Karpas-422 (cell line): ENCODE measurements around the gene SPTA1. TPM values are rescaled to one million over a fixed set of nuclear protein-coding genes. Genes with fewer than 3 reads are reported as not detected.

Source experiments
- DNase-seq: peaks from one replicate; pipeline ENCODE4 v3.0.0-alpha.2; 2015
- H2AFZ ChIP-seq: fragments of 200-600 bp; sonication (generic); 2 replicates; pipeline ENCODE4 v1.6.1; 2014; ENCODE audit warnings: antibody characterized with exemption, low read length, mixed read lengths
- H3K27ac ChIP-seq: fragments of 200-600 bp; sonication (generic); 2 replicates; pipeline ENCODE4 v1.5.1; 2014; ENCODE audit warnings: mild to moderate bottlenecking, low read length, moderate library complexity
- H3K27me3 ChIP-seq: fragments of 200-600 bp; sonication (generic); 2 replicates; pipeline ENCODE4 v1.6.1; 2014; ENCODE audit warnings: low read length, mixed read lengths
- H3K36me3 ChIP-seq: fragments of 200-600 bp; sonication (generic); 2 replicates; pipeline ENCODE4 v1.6.1; 2014; ENCODE audit warnings: low read length, mixed read lengths; ENCODE audit not compliant: insufficient read depth
- H3K4me1 ChIP-seq: fragments of 200-600 bp; sonication (generic); 2 replicates; pipeline ENCODE4 v1.6.1; 2014; ENCODE audit warnings: mild to moderate bottlenecking, low read length, mixed read lengths
- H3K4me2 ChIP-seq: fragments of 200-600 bp; sonication (generic); 2 replicates; pipeline ENCODE4 v1.6.1; 2014; ENCODE audit warnings: low read length, low read depth, mild to moderate bottlenecking; ENCODE audit not compliant: poor library complexity, severe bottlenecking
- H3K4me3 ChIP-seq: fragments of 200-600 bp; sonication (generic); 2 replicates; pipeline ENCODE4 v1.5.1; 2014; ENCODE audit warnings: mild to moderate bottlenecking, antibody characterized with exemption, low read length, mixed read lengths
- H3K79me2 ChIP-seq: fragments of 200-600 bp; sonication (generic); 2 replicates; pipeline ENCODE4 v1.6.1; 2014; ENCODE audit warnings: mild to moderate bottlenecking, low read length, mixed read lengths
- H3K9ac ChIP-seq: fragments of 200-600 bp; sonication (generic); 2 replicates; pipeline ENCODE4 v1.6.0; 2014; ENCODE audit warnings: low read length
- H3K9me2 ChIP-seq: fragments of 200-600 bp; sonication (generic), shearing (Covaris generic); replicated peaks from 2 replicates; pipeline ENCODE4 v1.6.0; 2014; ENCODE audit warnings: mild to moderate bottlenecking, low read length, moderate library complexity; ENCODE audit not compliant: insufficient read depth
- H3K9me3 ChIP-seq: fragments of 300-700, 200-600 bp; sonication (generic); 2 replicates; pipeline ENCODE4 v1.6.1; 2014; ENCODE audit warnings: low read length, mixed read lengths
- H4K20me1 ChIP-seq: fragments of 200-600 bp; sonication (generic); 2 replicates; pipeline ENCODE4 v1.6.1; 2014; ENCODE audit warnings: mild to moderate bottlenecking, antibody characterized with exemption, low read length, low read depth; ENCODE audit not compliant: insufficient read depth
- total RNA-seq: library from RNA; depleted of rRNA; stranded (reverse); fragments of >200 nt; shearing (Covaris generic); gene quantifications from 2 replicates; pipeline ENCODE4 v1.2.3, GENCODE V29; 2014; ENCODE audit warnings: low replicate concordance

SPTA1 gene
- total RNA-seq, 1 experiment from 2014 or later = not detected

- no peak overlapping the region for H3K4me3 ChIP-seq
- H2AFZ ChIP-seq = no peak overlapping the region
- no peaks in the 10 kb centered on the region for H4K20me1 ChIP-seq
- H3K9me3 ChIP-seq = no peaks in the 10 kb centered on the region
- no peaks in the 10 kb centered on the region for H3K27me3 ChIP-seq
- H3K4me1 ChIP-seq = no peaks in the 10 kb centered on the region
- H3K9me2 ChIP-seq = no peaks in the 10 kb centered on the region
- no peak overlapping the region for H3K27ac ChIP-seq
- DNase-seq = no peak
- H3K79me2 ChIP-seq = no peaks in the 10 kb centered on the region
- no peaks in the 10 kb centered on the region for H3K36me3 ChIP-seq
- no peak overlapping the region for H3K9ac ChIP-seq
- no peak overlapping the region for H3K4me2 ChIP-seq
Measured at GRCh38 chr1:158583962-158584361, 102.6 kb downstream of the SPTA1 start.

- Histone ChIP-seq H3K27me3 (no peaks in the 10 kb centered on the region), H3K9me3 (no peaks in the 10 kb centered on the region), H2AFZ (no peak within 1 kb of the TSS), H3K79me2 (no peaks in the 10 kb centered on the region), H3K9me2 (no peaks in the 10 kb centered on the region), H3K27ac (no peak within 1 kb of the TSS), H3K36me3 (no peaks in the 10 kb centered on the region), H4K20me1 (no peaks in the 10 kb centered on the region), H3K4me2 (no peak within 1 kb of the TSS), H3K9ac (no peak within 1 kb of the TSS), H3K4me1 (no peaks in the 10 kb centered on the region), H3K4me3 (no peak within 1 kb of the TSS)
- no peak for DNase-seq
Measured at GRCh38 chr1:158579733-158580132, 106.8 kb downstream of the SPTA1 start, which contains the start of gene OR10X1. Gene OR10X1, minus strand, starts transcription at chr1:158579899. Its CDS starts 0 bp downstream, at chr1:158579899.

DNA sequence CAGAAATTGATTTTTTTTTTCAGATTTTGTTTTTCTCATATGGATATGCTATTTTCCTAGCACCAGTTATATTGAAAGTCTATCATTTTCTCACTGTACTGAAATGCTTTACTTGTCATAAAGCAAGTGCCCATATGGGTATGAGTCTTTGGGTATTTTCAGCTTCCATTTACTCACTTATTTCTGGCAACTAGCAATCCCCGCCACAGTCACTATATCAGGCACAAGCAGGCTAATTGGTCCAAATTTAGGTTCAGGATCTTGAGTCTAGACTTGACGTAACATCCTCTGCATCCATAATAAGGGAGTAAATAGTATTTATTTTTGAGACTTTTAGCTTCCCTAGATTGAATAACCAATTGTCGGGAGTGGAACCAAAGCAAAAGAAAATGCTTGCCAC, 109.0 kb downstream of the SPTA1 start:
- no peaks in the 10 kb centered on the region for H3K36me3 ChIP-seq
- no peak for DNase-seq
- no peaks in the 10 kb centered on the region for H4K20me1 ChIP-seq
- no peaks in the 10 kb centered on the region for H3K4me1 ChIP-seq
- no peaks in the 10 kb centered on the region for H3K27me3 ChIP-seq
- H3K4me2 ChIP-seq = no peak overlapping the region
- H3K9me2 ChIP-seq = no peaks in the 10 kb centered on the region
- no peaks in the 10 kb centered on the region for H3K79me2 ChIP-seq
- no peak overlapping the region for H3K9ac ChIP-seq
- no peak overlapping the region for H2AFZ ChIP-seq
- no peak overlapping the region for H3K4me3 ChIP-seq
- H3K9me3 ChIP-seq = no peaks in the 10 kb centered on the region
- H3K27ac ChIP-seq = no peak overlapping the region

GRCh38 chr1:158572226-158572625, 114.3 kb downstream of the SPTA1 start:
- no peaks in the 10 kb centered on the region for H3K79me2 ChIP-seq
- DNase-seq = no peak

GRCh38 chr1:158570480-158570879, 116.0 kb downstream of the SPTA1 start, which contains the start of gene OR6P1:
Gene OR6P1, minus strand, starts transcription at chr1:158570580. Its CDS starts 6,976 bp downstream, at chr1:158563604.
- no peak within 1 kb of the TSS for H2AFZ ChIP-seq

More at GRCh38 chr1:158572226-158572625, 114.3 kb downstream of the SPTA1 start:
- no peak overlapping the region for H3K4me2 ChIP-seq
- H4K20me1 ChIP-seq = no peaks in the 10 kb centered on the region
- H3K4me3 ChIP-seq = no peak overlapping the region
- H3K27ac ChIP-seq = no peak overlapping the region
- no peaks in the 10 kb centered on the region for H3K36me3 ChIP-seq
- H3K9ac ChIP-seq = no peak overlapping the region
- no peak overlapping the region for H2AFZ ChIP-seq
- H3K9me3 ChIP-seq = no peaks in the 10 kb centered on the region
- no peaks in the 10 kb centered on the region for H3K27me3 ChIP-seq
- no peaks in the 10 kb centered on the region for H3K9me2 ChIP-seq
- H3K4me1 ChIP-seq = no peaks in the 10 kb centered on the region

DNA sequence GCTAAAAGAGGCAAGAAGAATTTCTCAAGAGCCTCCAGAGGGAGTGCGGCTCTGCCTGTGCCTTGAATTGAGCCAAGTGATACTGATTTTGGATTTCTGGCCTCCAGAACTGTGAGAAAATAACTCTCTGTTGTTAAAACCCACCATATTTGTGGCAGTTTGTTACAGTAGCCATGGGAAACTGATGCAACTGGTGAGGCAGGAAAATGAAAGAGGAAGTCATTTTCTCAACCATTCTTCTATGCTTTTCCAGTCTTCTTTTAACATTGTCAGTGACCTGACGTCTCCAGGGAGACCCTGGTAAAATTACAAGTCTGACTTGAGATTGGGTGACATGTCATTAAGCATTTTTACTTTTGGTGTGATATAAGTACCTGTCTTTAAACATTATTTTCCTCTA, 121.9 kb downstream of the SPTA1 start:
- Histone ChIP-seq H3K9ac (peak overlapping the region; percentile 56), H4K20me1 (no peaks in the 10 kb centered on the region), H3K9me3 (no peaks in the 10 kb centered on the region), H3K4me3 (peak overlapping the region; percentile 7; the same call in 1 of the 2 replicates), H3K36me3 (no peaks in the 10 kb centered on the region), H3K27me3 (no peaks in the 10 kb centered on the region), H3K79me2 (no peaks in the 10 kb centered on the region), H3K4me1 (peaks cover 19% of the 10 kb centered on the region), H3K27ac (peak overlapping the region; percentile 66), H3K9me2 (no peaks in the 10 kb centered on the region), H2AFZ (peak overlapping the region; percentile 93), H3K4me2 (peak overlapping the region; percentile 44)
- peak; percentile 82 for DNase-seq

More at GRCh38 chr1:158570480-158570879, 116.0 kb downstream of the SPTA1 start, which contains the start of gene OR6P1:
- DNase-seq = no peak
- no peaks in the 10 kb centered on the region for H3K4me1 ChIP-seq
- H3K36me3 ChIP-seq = no peaks in the 10 kb centered on the region
- no peak within 1 kb of the TSS for H3K4me3 ChIP-seq
- H3K79me2 ChIP-seq = no peaks in the 10 kb centered on the region
- H3K4me2 ChIP-seq = no peak within 1 kb of the TSS
- no peak within 1 kb of the TSS for H3K27ac ChIP-seq
- H3K9ac ChIP-seq = no peak within 1 kb of the TSS
- no peaks in the 10 kb centered on the region for H4K20me1 ChIP-seq
- H3K9me3 ChIP-seq = no peaks in the 10 kb centered on the region
- H3K27me3 ChIP-seq = no peaks in the 10 kb centered on the region
- no peaks in the 10 kb centered on the region for H3K9me2 ChIP-seq

GRCh38 chr1:158563853-158564252, 122.7 kb downstream of the SPTA1 start:
- Histone ChIP-seq H3K4me3 (peak overlapping the region; percentile 7; the same call in 1 of the 2 replicates), H4K20me1 (no peaks in the 10 kb centered on the region), H3K36me3 (no peaks in the 10 kb centered on the region), H3K27ac (peak overlapping the region; percentile 66), H3K4me2 (peak overlapping the region; percentile 44), H3K9ac (peak overlapping the region; percentile 56; the same call in 1 of the 2 replicates), H3K27me3 (no peaks in the 10 kb centered on the region), H3K9me2 (no peaks in the 10 kb centered on the region), H3K9me3 (no peaks in the 10 kb centered on the region), H3K4me1 (peaks cover 19% of the 10 kb centered on the region), H2AFZ (peak overlapping the region; percentile 93), H3K79me2 (no peaks in the 10 kb centered on the region)
- peak; percentile 74 for DNase-seq
